Measurements from ENCODE around the gene PLCB2.

- TF ChIP-seq CTCF (IDR thresholded peaks at IDR 0.05; ENCODE audit: insufficient read depth, low read depth, low read length) (no peak), EZH2 (IDR thresholded peaks at IDR 0.05; ENCODE audit: insufficient read depth, low read length) (no peak)
These were observed 49.9 kb downstream of the PLCB2 start for GRCh38 chr15:40257656-40258450.

Data from astrocyte (in vitro differentiated cells and primary cell).